GM21737 (cell line): ENCODE measurements around the gene AMTN.
"Not testable (repeated sequence)": the region's sequence is repeated elsewhere in the genome, so short reads cannot be mapped to it uniquely, and the experiment has no call there.

Experiments
- ATAC-seq: cut with Tn5 transposase; IDR thresholded peaks from one replicate; pipeline ENCODE4 v1.9.1; 2021; ENCODE audit warnings: mild to moderate bottlenecking, moderate library complexity; ENCODE audit not compliant: unreplicated experiment

The AMTN gene, protein sequence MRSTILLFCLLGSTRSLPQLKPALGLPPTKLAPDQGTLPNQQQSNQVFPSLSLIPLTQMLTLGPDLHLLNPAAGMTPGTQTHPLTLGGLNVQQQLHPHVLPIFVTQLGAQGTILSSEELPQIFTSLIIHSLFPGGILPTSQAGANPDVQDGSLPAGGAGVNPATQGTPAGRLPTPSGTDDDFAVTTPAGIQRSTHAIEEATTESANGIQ

DNA sequence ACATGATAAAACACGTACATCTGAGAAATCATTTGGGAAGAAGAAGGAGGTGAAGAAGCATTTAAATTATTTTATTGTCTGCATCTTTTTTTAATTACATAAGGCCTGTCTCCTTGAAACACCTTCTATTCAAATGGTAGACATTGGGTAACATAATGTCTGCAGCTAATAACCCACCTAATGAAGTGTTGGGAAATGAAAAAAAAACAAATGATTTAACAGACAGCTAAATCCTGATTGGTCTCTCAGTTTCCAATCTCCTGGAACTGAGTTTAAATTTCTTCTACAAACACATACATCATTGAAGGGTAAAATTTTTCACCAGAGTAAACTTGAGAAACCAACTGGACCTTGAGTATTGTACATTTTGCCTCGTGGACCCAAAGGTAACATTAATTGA lies at the start of gene AMTN:
TSS of gene AMTN (plus strand) at position 301 of the 400 bp plus-strand sequence. CDS start 209 bp downstream, outside the sequence.
- no peak for ATAC-seq

DNA sequence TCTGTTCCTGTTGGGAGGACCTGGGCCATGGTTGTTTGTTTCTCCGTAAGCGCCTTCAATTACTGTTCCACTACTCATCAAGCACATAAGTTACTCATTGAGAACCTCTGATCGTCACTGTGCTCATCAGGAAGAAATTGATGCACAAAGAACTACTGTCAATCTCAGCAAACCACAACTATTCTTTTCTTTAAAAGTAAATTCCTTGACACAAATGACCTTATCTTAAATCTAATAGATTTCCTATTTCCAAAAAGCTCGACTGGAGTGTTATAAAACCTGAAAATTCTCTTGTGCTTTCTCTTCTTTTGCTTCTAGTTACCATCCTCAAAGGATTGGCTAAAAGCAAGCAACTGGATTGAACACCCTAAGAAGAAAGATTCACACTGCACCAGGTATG lies 46.5 kb upstream of the AMTN start, which contains the start of gene MUC7:
TSS of gene MUC7 (plus strand) at position 301 of the 400 bp plus-strand sequence. CDS start 1,825 bp downstream, outside the sequence.
- ATAC-seq = no peak

DNA sequence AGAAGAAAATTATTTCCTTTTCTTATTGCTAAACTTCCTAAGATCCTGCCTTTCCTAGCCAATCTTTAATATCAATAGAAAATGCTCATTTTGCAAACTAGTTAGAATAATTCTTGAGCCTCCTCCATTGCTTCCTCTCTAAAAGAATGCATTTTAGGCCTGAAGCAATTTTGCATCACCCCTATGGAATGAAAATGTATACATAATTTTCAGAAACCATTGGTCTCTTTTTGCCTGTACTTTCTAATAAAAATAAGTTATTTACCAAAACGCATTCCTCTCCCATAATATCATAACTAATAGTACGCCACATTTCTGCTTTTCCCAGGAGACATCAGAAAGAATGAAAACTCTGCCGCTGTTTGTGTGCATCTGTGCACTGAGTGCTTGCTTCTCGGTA lies 44.7 kb upstream of the AMTN start:
- ATAC-seq = no peak

DNA sequence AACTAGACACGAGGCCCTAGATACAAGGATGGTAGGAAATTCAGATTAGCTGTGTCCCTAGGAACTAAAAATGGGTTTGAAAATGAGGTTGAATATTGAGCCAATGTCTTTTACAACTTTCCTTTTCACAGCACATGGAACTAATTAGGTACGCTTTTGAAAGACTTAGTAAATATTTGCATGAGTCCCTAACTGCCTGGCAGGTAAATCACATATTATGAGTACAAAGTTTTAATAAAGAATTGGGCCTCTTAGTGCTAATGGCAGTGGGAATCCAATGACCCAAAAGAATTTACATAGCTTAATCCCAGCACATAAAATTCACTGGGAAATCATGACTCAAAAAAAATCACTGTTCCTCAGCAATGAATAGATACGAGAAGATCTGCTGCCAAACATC lies 29.6 kb upstream of the AMTN start:
- ATAC-seq = no peak

DNA sequence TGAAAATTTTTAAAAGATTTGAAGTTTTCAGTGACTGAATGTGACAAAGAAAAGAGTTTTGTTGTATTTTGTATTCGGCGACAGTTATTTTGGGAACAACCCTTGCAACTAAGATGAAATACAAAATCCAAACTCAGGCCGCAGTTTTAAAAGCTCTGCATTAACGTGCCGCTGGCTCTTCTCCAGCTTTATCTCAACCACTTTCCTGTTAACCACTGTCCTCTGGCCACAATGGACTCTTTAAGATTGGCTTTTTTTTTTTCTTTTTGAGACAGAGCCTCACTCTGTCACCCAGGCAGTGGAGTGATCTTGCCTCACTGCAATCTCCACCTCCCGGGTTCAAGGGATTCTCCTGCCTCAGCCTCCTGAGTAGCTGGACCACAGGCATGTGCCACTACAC lies 22.1 kb upstream of the AMTN start:
- no peak for ATAC-seq

DNA sequence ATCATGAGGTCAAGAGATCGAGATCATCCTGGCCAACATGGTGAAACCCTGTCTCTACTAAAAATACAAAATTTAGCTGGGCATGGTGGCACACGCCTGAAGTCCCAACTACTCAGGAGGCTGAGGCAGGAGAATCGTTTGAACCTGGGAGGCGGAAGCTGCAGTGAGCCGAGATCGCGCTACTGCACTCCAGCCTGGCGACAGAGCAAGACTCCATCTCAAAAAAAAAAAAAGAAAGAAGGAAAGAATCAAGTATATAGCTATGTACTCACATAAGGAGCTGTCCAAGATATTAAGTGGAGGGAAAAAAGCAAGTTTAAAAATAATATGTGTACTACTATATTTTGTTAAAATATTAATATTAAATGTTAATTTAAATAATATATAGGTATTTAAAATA lies 16.5 kb upstream of the AMTN start:
- not testable (repeated sequence) for ATAC-seq

DNA sequence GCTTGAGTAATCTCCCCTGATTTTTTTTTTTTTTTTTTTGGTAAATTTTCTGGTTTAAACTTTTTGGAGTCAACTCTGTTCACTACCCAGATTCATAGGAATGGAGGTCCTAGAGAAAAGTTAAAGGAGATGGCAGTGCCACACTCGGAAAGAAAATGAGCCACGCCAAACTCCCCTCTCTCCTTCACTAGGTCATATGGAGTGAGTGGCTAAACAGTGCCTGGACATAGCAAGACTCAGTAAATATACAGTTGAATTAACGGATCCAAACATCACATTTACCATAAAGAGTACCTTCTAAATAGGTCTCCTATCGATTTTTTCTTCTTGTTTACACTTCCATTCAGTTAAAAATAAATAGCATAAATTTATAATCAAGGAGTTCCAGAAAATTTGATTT lies 13.6 kb upstream of the AMTN start:
- ATAC-seq = no peak

DNA sequence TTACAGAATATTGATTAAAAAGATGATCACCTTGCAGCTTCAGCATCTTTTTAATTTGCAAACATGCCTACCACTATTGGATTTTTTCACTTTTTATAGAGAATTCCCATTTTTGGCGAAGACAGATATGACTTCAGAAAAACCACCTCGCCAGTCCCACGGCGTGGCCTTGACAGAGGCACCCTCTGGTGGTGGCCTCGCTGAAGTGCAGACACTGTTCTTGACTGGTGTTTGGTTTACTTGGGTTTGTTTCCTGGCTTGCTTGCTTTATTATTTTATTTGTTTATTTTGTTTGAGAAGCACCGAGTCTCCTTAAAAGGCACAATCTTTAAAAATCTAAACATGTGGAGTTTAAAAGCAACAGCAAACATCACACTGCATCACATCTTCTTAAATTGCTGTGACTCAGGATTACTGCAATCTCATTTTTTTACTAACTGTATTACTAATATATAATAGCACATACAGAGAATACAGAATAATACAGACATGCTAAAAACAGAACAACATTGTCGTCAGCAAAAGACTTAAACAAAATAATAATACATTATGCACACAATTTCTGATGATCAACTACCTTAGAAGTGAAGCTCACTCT lies 13.1 kb upstream of the AMTN start:
- peak; percentile 96 for ATAC-seq

DNA sequence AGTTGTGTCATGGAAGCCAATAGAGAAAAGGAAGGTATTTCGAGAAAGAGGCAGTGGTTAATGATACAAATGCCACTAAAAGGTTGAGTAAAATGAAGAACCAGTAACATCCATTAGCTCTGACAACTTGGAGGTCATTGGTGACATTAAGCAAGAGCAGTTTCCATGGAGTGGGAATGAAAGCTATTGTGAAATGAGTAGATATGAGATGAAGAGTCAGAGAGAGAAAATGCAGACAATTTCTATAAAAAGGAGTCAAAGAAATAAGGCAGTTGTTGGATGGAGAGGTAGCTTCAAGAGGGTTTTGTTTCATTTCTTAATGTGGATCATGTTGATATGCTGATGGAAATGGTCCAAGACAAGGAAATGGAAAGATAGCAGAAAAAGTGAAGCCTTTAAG lies 9.6 kb upstream of the AMTN start:
- no peak for ATAC-seq

DNA sequence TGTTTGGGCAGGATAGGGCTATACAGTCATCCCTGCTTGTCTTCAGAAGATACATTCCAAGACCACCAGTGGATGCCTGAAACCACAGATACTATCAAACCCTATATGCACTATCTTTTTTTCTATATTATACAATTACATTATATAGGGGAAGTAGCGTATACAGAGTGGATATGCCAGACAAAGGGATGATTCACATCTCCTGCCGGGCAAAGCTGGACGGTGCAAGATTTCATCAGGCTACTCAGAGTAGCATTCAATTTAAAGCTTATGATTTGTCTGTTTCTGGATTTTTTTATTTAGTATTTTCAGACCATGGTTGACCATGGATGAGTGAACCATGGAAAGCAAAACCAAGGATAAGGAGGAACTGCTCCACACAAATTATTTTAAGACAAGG lies 7.0 kb upstream of the AMTN start:
- ATAC-seq = no peak

DNA sequence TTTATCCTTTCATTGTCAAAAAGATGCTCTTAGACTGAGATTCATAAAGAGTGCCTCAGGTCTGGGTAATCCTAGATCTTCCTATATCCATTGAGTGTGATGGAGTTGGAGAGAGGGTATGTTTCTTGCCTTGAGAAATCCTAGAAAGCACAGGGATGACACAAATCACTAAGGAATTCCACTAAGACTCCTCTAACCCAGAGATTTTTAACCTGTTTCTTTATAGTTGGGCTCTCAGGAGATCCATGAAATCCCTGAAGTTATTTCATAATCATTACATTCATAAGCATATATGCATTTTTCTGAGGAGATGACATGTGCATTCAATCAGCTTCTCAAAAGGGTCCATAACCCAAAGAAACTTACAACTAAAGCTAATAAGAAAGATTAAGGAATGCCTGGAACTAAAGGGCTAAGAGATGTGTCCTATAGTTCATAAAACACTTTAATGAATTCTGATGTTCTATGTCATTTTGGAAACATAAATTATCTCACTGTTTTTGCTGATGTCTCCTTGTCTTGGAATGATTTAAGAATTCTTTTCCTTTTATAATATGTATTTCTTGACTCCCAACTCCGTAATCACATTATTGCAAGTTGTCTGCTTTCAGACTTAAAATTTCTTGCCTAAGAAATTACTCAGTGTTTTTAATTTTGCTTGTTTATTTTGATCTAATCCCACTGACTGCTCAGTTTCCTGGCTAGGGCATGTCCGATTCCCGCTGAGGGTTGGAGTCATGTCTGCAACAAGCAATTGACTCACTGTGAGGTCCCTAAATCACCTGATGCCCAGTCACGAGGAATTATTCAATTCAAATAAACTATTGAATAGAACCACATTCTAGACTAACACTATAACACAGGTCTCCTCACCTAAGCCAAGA lies 2.8 kb upstream of the AMTN start:
- no peak for ATAC-seq

DNA sequence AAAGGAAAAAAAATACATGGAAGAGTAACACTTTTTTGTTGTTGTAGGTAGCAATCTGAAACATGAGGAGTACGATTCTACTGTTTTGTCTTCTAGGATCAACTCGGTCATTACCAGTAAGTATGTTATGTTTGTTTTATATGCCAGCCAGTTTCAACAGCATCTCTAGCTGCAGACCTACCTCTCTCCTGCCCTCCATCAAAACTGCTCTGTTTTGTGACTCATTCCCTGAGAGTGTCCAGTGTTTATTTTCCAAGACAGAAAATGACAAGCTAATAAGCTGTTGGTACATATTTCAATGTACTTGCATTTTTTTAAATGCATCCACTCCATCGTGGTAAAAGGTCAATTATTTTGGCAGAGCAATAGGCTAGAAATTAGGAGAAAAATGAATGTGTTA lies 347 bp downstream of the AMTN start:
- no peak for ATAC-seq

DNA sequence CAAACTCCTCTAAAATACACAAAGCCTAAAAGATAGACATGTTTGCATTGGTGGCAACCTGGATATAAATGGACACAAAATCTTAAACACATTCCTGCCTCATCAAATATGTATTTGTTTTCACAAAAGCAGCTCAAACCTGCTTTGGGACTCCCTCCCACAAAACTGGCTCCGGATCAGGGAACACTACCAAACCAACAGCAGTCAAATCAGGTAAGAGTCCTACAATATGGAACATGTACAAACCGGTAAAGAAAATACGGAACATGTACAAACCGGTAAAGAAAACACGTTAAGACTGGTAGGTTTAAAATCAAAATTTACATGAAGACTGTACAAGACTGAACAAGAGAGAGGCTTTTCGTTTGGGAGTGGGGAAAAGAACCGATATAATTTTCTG lies 4.3 kb downstream of the AMTN start:
- no peak for ATAC-seq

DNA sequence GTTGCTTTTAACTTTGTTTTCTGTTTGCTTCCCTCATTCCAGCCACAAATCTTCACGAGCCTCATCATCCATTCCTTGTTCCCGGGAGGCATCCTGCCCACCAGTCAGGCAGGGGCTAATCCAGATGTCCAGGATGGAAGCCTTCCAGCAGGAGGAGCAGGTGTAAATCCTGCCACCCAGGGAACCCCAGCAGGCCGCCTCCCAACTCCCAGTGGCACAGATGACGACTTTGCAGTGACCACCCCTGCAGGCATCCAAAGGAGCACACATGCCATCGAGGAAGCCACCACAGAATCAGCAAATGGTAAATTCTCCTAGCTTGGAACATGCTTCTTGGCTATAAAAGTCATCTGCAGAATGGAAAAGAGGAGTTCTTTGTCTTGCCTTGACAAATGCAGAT lies 12.6 kb downstream of the AMTN start:
- ATAC-seq = no peak

DNA sequence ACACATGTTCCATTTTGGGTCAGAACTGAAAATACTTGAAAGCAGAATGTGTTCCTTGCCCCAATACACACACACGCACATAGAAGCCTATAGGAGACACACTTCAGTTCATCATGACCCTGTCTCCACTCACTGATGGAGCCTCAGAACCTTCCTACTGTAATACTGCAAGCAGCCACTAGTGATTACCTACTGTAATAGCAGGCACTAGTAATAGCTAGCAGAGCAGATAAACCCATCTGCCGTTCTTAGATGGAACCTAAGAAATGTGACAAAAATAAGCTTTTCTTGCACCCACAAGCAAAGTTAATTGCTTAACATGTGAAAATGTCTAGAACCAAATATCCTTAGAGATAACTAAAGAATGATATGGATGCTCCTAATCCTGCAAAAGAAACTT lies 13.6 kb downstream of the AMTN start:
- ATAC-seq = no peak

DNA sequence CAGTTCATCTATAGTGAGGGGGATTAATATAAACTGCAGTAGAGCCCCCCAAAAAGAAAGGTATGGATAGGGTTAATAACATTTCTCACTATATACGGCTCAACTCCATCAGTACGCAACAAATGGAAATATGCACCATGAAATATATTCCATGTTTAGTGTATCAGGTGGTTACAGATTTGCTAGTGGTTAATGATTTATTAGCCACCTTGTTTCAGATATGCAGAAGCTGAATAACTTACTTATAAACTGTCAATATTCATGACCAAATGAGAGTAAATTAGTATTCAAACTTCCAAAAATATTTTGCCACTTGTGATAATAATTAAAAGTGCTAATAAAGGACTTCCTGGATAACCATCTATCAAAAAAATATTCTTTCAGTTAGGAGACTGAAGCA lies 14.8 kb downstream of the AMTN start:
- ATAC-seq = no peak

DNA sequence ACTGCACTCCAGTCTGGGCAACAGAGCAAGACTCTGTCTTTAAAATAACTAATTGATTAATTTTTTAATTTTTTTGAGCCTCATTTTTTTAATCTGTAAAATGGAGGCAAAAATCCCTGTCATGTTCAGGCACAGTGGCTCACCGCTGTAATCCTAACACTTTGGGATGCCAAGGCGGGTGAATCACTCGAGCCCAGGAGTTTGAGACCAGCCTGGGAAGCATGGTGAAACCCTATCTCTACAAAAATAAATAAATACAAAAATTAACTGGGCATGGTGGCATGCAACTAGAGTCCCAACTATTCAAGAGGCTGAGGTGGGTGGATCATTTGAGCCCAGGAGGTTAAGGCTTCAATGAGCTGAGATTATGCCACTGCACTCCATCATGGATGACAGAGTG lies 15.4 kb downstream of the AMTN start:
- no peak for ATAC-seq

DNA sequence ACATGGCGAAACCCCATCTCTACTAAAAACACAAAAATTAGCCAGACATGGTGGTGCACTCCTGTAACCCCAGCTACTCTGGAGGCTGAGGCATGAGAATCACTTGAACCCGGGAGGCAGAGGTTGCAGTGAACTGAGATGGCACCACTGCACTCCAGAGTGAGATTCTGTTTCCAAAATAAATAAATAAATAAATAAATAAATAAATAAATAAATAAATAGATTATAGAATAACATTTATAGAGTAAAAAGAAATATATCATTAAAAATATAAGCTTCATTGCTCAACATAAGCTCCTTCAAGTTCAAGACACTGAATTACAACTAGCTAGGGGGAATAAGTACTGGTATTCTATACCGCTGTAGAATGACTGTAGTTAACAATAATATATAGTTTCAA lies 16.5 kb downstream of the AMTN start:
- not testable (repeated sequence) for ATAC-seq

DNA sequence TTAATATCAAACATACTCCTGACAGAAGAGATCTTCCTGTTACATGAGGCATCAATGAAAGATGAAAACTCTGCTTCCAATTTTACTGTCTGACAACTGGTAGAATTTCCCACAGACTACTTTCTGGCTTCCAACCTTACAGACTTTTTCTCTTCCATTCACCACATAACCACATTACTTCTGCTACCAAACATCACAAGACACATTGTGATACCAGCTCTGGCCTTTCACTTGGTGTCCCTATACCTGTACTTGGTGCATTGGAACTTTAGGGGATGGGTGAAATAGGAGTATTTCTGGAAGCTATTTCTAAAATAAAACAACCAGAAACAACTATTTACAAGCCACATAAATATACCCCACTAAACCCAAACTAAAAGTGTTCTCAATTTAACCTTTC lies 20.5 kb downstream of the AMTN start:
- no peak for ATAC-seq

DNA sequence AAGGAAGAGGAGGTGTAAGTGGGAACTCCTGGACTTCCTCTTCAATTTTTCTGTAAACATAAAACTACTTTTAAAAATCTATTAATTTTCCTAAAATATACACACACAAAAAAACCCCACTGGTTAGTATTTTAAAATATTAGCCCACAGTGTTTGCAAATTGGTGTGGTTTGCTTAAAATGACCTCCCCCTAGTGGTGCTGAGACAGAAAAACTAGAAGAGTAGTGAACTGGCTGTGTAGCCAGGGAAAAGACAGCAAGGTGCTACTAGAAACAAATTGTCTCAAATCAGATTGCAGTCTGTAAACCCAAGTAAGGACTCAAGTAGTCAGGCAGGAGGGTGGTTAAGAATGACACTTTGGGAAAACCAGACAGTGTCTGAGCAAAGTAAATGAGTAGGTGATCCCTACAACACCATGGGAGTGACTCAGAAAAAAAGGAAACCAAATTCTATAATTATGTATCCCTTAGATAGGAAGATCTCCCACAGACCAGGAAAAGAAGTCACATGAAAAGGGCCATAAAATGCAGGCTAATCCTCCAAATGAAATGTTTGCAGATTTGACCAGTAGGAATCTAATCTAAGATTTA lies 26.0 kb downstream of the AMTN start:
- ATAC-seq = no peak

DNA sequence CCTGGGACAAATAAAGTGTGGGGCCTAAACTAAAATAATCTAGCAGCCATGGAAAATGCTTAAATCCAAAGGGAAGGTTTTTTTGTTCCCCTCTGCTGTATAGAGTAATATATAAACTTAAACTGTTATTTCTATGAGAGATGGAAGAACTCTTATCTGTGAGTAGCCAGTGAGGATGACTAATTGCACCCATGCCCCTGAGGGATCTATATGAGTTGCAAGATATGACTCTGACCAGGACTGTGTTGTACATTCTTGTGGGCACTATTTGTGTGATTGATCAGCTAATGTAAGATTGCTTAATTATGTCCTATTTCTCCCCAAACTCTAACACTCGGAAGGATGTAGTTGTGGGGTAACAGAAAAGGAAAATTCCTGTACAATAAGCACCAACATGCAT lies 38.5 kb downstream of the AMTN start:
- no peak for ATAC-seq
